Testis (tissue), 2 donors: ENCODE data around the gene BAIAP2L1.
"Not testable (repeated sequence)": the region's sequence is repeated elsewhere in the genome, so short reads cannot be mapped to it uniquely, and the experiment has no call there.

Experiments used
- POLR2A ChIP-seq: fragments of 450-650 bp; IDR thresholded peaks from one replicate; pipeline ENCODE4 v1.6.1; 2017; ENCODE audit warnings: antibody characterized with exemption, mild to moderate bottlenecking, moderate library complexity
- TF ChIP-seq, protein P1 (sequence below), 3 experiments: fragments of 450-650 bp in 2 of 3; fragments of 200-600 bp in 1 of 3; sonication (generic) in 1 of 3; IDR thresholded peaks; one replicate each; pipeline ENCODE4 v1.5.1; 2016 to 2019; ENCODE audit warnings: antibody characterized with exemption in 3 of 3, mild to moderate bottlenecking in 2 of 3, moderate library complexity in 1 of 3

DNA sequence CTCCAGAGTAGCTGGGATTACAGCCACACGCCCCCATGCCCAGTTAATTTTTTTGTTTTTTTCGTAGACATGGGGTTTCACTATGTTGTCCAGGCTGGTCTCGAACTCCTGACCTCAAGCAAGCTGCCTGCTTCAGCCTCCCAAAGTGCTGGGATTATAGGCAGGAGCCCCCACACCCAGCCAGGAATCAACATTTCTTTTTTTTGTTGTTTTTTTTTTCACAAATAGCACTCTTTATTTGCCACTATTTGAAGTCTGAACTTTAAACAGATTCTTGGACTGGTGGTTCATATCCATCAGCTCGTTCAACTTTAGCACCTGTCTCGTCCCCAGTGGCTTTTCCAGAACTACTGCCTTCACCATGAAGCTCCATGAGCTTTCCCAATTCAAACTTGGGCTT lies 15.4 kb downstream of the BAIAP2L1 start:
- TF ChIP-seq, protein P1, sequence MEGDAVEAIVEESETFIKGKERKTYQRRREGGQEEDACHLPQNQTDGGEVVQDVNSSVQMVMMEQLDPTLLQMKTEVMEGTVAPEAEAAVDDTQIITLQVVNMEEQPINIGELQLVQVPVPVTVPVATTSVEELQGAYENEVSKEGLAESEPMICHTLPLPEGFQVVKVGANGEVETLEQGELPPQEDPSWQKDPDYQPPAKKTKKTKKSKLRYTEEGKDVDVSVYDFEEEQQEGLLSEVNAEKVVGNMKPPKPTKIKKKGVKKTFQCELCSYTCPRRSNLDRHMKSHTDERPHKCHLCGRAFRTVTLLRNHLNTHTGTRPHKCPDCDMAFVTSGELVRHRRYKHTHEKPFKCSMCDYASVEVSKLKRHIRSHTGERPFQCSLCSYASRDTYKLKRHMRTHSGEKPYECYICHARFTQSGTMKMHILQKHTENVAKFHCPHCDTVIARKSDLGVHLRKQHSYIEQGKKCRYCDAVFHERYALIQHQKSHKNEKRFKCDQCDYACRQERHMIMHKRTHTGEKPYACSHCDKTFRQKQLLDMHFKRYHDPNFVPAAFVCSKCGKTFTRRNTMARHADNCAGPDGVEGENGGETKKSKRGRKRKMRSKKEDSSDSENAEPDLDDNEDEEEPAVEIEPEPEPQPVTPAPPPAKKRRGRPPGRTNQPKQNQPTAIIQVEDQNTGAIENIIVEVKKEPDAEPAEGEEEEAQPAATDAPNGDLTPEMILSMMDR (IDR thresholded peaks at IDR 0.05), result not testable (repeated sequence)
- TF ChIP-seq POLR2A, result not testable (repeated sequence)
